CD4-positive, CD25-positive, alpha-beta regulatory T cell (primary cell): Measurements from ENCODE around the gene SERPINE2. TPM values are rescaled to one million over a fixed set of nuclear protein-coding genes. Genes with fewer than 3 reads are reported as not detected.

Experiments used
- ATAC-seq, 2 donors: fragments of 150-1000 bp; cut with Tn5 transposase; one replicate each; pipeline ENCODE4 v1.10.0; 2021; ENCODE audit warnings: low read depth in 2 of 2, moderate number of reproducible peaks in 2 of 2, moderate library complexity in 1 of 2
- DNase-seq, 3 donors: peaks; one replicate each; pipeline versions ENCODE4 v3.0.0 to v3.0.0-alpha.2; 2012 to 2022; ENCODE audit warnings: mixed read lengths in 1 of 3
- H3K27ac ChIP-seq: one replicate; pipeline ENCODE4 v1.7.0; 2013; ENCODE audit warnings: mild to moderate bottlenecking, low read length; ENCODE audit not compliant: insufficient read depth, poor library complexity, severe bottlenecking
- H3K27me3 ChIP-seq: one replicate; pipeline ENCODE4 v1.7.0; 2013; ENCODE audit warnings: low read length; ENCODE audit not compliant: control insufficient read depth, insufficient read depth
- H3K36me3 ChIP-seq: one replicate; pipeline ENCODE4 v1.7.0; 2013; ENCODE audit warnings: mild to moderate bottlenecking, low read length, moderate library complexity; ENCODE audit not compliant: control insufficient read depth, insufficient read depth
- H3K4me1 ChIP-seq: 2 replicates; pipeline ENCODE4 v1.7.0; 2013; ENCODE audit warnings: mild to moderate bottlenecking, low read length; ENCODE audit not compliant: insufficient read depth, control insufficient read depth, poor library complexity, severe bottlenecking
- H3K4me3 ChIP-seq: one replicate; pipeline ENCODE4 v1.7.0; 2013; ENCODE audit warnings: low read depth, mild to moderate bottlenecking, low read length, moderate library complexity
- H3K9me3 ChIP-seq, 2 experiments: 1 replicate in 1 of 2; 2 replicates in 1 of 2; pipeline ENCODE4 v1.7.0; 2013; ENCODE audit warnings: low read length in 2 of 2, mild to moderate bottlenecking in 1 of 2, moderate library complexity in 1 of 2; ENCODE audit not compliant: control insufficient read depth in 2 of 2
- H3K27ac Mint-ChIP-seq, 3 donors: one replicate each; pipeline ENCODE4 v1.8.0; 2020 to 2022; ENCODE audit warnings: mild to moderate bottlenecking in 3 of 3, mixed read lengths in 3 of 3, moderate library complexity in 2 of 3
- H3K27me3 Mint-ChIP-seq: one replicate; pipeline ENCODE4 v1.8.0; 2022; ENCODE audit warnings: mild to moderate bottlenecking, mixed read lengths
- H3K36me3 Mint-ChIP-seq: one replicate; pipeline ENCODE4 v1.8.0; 2020; ENCODE audit warnings: mixed read lengths
- H3K4me1 Mint-ChIP-seq, 4 donors: one replicate each; pipeline ENCODE4 v1.8.0; 2020 to 2022; ENCODE audit warnings: mixed read lengths in 4 of 4, mild to moderate bottlenecking in 1 of 4
- H3K4me3 Mint-ChIP-seq, 4 donors: one replicate each; pipeline ENCODE4 v1.8.0; 2020 to 2022; ENCODE audit warnings: mild to moderate bottlenecking in 4 of 4, mixed read lengths in 4 of 4, moderate library complexity in 3 of 4
- H3K9me3 Mint-ChIP-seq, 7 donors: one replicate each; pipeline ENCODE4 v1.8.0; 2020 to 2022; ENCODE audit warnings: mixed read lengths in 7 of 7, mild to moderate bottlenecking in 3 of 7, moderate library complexity in 2 of 7
- polyA plus RNA-seq, 4 donors: library from polyadenylated mRNA; unstranded; fragments of 300-500 nt; fragmentation: Illumina TruSeq; gene quantifications; one replicate each; pipeline ENCODE4 v1.2.3, GENCODE V29; 2021
- total RNA-seq: library from RNA; stranded (reverse); gene quantifications from one replicate; pipeline ENCODE4 v1.2.3, GENCODE V29; 2022

The SERPINE2 gene
- total and polyA plus RNA-seq, 5 donors from 2014 or later: 0.85 to 1.8 (median 1.5) TPM

GRCh38 chr2:224041554-224041953, 2.5 kb upstream of the SERPINE2 start:
- H3K27me3 Mint-ChIP-seq: peaks cover 73% of the 10 kb centered on the region
- no peak overlapping the region for H3K27ac ChIP-seq
- H3K4me3 Mint-ChIP-seq: peak overlapping the region in 1 of 4 donors; percentile 25
- peaks cover 0 to 8% (median 0%) of the 10 kb centered on the region in 7 donors for H3K9me3 Mint-ChIP-seq
- no peaks in the 10 kb centered on the region for H3K36me3 Mint-ChIP-seq
- ATAC-seq (no peak), DNase-seq (no peak)
- H3K4me1 Mint-ChIP-seq: peaks cover 0 to 31% (median 15%) of the 10 kb centered on the region in 4 donors
- H3K27me3 ChIP-seq: peaks cover 34% of the 10 kb centered on the region
- H3K9me3 ChIP-seq: no peaks in the 10 kb centered on the region
- H3K36me3 ChIP-seq: no peaks in the 10 kb centered on the region
- H3K4me3 ChIP-seq: no peak overlapping the region
- H3K4me1 ChIP-seq: peaks cover 12% of the 10 kb centered on the region
- no peak overlapping the region for H3K27ac Mint-ChIP-seq

- no peaks in the 10 kb centered on the region for H3K36me3 Mint-ChIP-seq
- ATAC-seq: no peak
- Histone ChIP-seq H3K27ac (no peak overlapping the region), H3K9me3 (no peaks in the 10 kb centered on the region), H3K4me1 (peaks cover 12% of the 10 kb centered on the region), H3K27me3 (peaks cover 35% of the 10 kb centered on the region), H3K4me3 (no peak overlapping the region), H3K36me3 (no peaks in the 10 kb centered on the region)
- DNase-seq: no peak
- peaks cover 0 to 8% (median 0%) of the 10 kb centered on the region in 7 donors for H3K9me3 Mint-ChIP-seq
- H3K27ac Mint-ChIP-seq: no peak overlapping the region
- peak overlapping the region in 3 of 4 donors; percentile 38 to 78 (median 48) for H3K4me3 Mint-ChIP-seq
- peaks cover 78% of the 10 kb centered on the region for H3K27me3 Mint-ChIP-seq
- H3K4me1 Mint-ChIP-seq: peaks cover 0 to 31% (median 15%) of the 10 kb centered on the region in 4 donors
Measured at GRCh38 chr2:224040753-224041152, 1.7 kb upstream of the SERPINE2 start.

GRCh38 chr2:224039770-224040440, 819 bp upstream of the SERPINE2 start:
- H3K27me3 ChIP-seq: peaks cover 37% of the 10 kb centered on the region
- H3K27ac ChIP-seq: no peak overlapping the region
- DNase-seq (no peak), ATAC-seq (peak in 1 of 2 donors; percentile 21)
- H3K4me3 Mint-ChIP-seq: peak overlapping the region; percentile 48 to 78 (median 76)
- H3K36me3 ChIP-seq: no peaks in the 10 kb centered on the region
- peaks cover 0 to 31% (median 15%) of the 10 kb centered on the region in 4 donors for H3K4me1 Mint-ChIP-seq
- peaks cover 0 to 8% (median 0%) of the 10 kb centered on the region in 7 donors for H3K9me3 Mint-ChIP-seq
- no peaks in the 10 kb centered on the region for H3K36me3 Mint-ChIP-seq
- peaks cover 12% of the 10 kb centered on the region for H3K4me1 ChIP-seq
- H3K27me3 Mint-ChIP-seq: peaks cover 80% of the 10 kb centered on the region
- no peaks in the 10 kb centered on the region for H3K9me3 ChIP-seq
- no peak overlapping the region for H3K4me3 ChIP-seq
- H3K27ac Mint-ChIP-seq: no peak overlapping the region

GRCh38 chr2:224038830-224039079, 331 bp downstream of the SERPINE2 start:
- Mint-ChIP-seq H3K4me1 (peaks cover 0 to 31% (median 15%) of the 10 kb centered on the region in 4 donors), H3K27ac (no peak overlapping the region), H3K4me3 (no peak overlapping the region), H3K27me3 (peaks cover 80% of the 10 kb centered on the region), H3K9me3 (peaks cover 0 to 6% (median 0%) of the 10 kb centered on the region in 7 donors), H3K36me3 (no peaks in the 10 kb centered on the region)
- H3K9me3 ChIP-seq: no peaks in the 10 kb centered on the region
- H3K36me3 ChIP-seq: no peaks in the 10 kb centered on the region
- peaks cover 43% of the 10 kb centered on the region for H3K27me3 ChIP-seq
- ATAC-seq (no peak), DNase-seq (no peak)
- no peak overlapping the region for H3K27ac ChIP-seq
- no peak overlapping the region for H3K4me3 ChIP-seq
- H3K4me1 ChIP-seq: peaks cover 12% of the 10 kb centered on the region

GRCh38 chr2:224038049-224038829, 847 bp downstream of the SERPINE2 start:
- Mint-ChIP-seq H3K4me3 (peak overlapping the region; percentile 88 to 90 (median 88)), H3K27me3 (peaks cover 78% of the 10 kb centered on the region), H3K27ac (no peak overlapping the region), H3K9me3 (peaks cover 0 to 6% (median 0%) of the 10 kb centered on the region in 7 donors), H3K4me1 (peaks cover 0 to 28% (median 15%) of the 10 kb centered on the region in 4 donors), H3K36me3 (no peaks in the 10 kb centered on the region)
- peaks cover 12% of the 10 kb centered on the region for H3K4me1 ChIP-seq
- DNase-seq: peak in 2 of 3 donors; percentile 22 to 69
- H3K27me3 ChIP-seq: peaks cover 44% of the 10 kb centered on the region
- ATAC-seq: peak; percentile 46 to 63
- no peaks in the 10 kb centered on the region for H3K36me3 ChIP-seq
- H3K27ac ChIP-seq: no peak overlapping the region
- H3K4me3 ChIP-seq: peak overlapping the region; percentile 82
- no peaks in the 10 kb centered on the region for H3K9me3 ChIP-seq

GRCh38 chr2:224036731-224037361, 2.2 kb downstream of the SERPINE2 start:
- Mint-ChIP-seq H3K4me3 (peak overlapping the region; percentile 10 to 61 (median 42)), H3K36me3 (no peaks in the 10 kb centered on the region), H3K27me3 (peaks cover 69% of the 10 kb centered on the region), H3K27ac (no peak overlapping the region), H3K4me1 (peaks cover 0 to 27% (median 17%) of the 10 kb centered on the region in 4 donors), H3K9me3 (peaks cover 0 to 4% (median 0%) of the 10 kb centered on the region in 7 donors)
- peaks cover 12% of the 10 kb centered on the region for H3K4me1 ChIP-seq
- peaks cover 39% of the 10 kb centered on the region for H3K27me3 ChIP-seq
- no peaks in the 10 kb centered on the region for H3K36me3 ChIP-seq
- no peak overlapping the region for H3K27ac ChIP-seq
- no peak for ATAC-seq
- H3K9me3 ChIP-seq: no peaks in the 10 kb centered on the region
- no peak overlapping the region for H3K4me3 ChIP-seq
- DNase-seq: no peak

- Mint-ChIP-seq H3K27ac (no peak overlapping the region), H3K27me3 (peaks cover 51% of the 10 kb centered on the region), H3K9me3 (peaks cover 0 to 4% (median 0%) of the 10 kb centered on the region in 7 donors), H3K4me1 (peaks cover 0 to 17% (median 11%) of the 10 kb centered on the region in 4 donors), H3K36me3 (no peaks in the 10 kb centered on the region), H3K4me3 (no peak overlapping the region)
- Histone ChIP-seq H3K4me3 (no peak overlapping the region), H3K4me1 (peaks cover 8% of the 10 kb centered on the region), H3K27ac (no peak overlapping the region), H3K9me3 (no peaks in the 10 kb centered on the region), H3K36me3 (no peaks in the 10 kb centered on the region), H3K27me3 (peaks cover 24% of the 10 kb centered on the region)
- no peak for DNase-seq
- no peak for ATAC-seq
Measured at GRCh38 chr2:224034017-224034416, 5.1 kb downstream of the SERPINE2 start.
